ENCODE measurements around the gene CADM2. TPM values are rescaled to one million over a fixed set of nuclear protein-coding genes. Genes with fewer than 3 reads are reported as not detected.
A peak's percentile ranks its signal among the peaks of the same experiment; 100 is the strongest.
"Not testable (repeated sequence)": the region's sequence is repeated elsewhere in the genome, so short reads cannot be mapped to it uniquely, and the experiment has no call there.

Gene CADM2
- total RNA-seq, 1 experiment from 2014 or later, result 10.9 TPM

DNA sequence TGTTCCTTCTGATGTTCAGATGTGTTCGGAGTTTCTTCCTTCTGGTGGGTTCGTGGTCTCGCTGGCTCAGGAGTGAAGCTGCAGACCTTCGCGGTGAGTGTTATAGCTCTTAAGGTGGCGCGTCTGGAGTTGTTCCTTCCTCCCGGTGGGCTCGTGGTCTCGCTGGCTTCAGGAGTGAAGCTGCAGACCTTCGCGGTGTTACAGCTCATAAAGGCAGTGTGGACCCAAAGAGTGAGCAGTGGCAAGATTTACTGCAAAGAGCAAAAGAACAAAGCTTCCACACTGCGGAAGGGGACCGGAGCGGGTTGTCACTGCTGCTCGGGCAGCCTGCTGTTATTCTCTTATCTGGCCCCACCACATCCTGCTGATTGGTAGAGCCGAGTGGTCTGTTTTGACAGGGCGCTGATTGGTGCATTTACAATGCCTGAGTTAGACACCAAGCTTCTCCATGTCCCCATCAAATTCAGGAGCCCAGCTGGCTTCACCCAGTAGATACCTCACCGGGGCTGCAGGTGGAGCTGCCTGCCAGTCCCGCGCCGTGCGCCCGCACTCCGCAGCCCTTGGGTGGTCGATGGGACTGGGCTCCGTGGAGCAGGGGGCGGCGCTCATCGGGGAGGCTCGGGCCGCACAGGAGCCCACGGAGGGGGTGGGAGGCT lies 545.5 kb downstream of the CADM2 start:
- H4K8ac ChIP-seq (replicated peaks; ENCODE audit: insufficient read length, low read depth, low read length); H3K9ac ChIP-seq (ENCODE audit: extremely low read depth, insufficient read length, low read length); H2BK20ac ChIP-seq (ENCODE audit: low read depth, low read length, poor library complexity, severe bottlenecking); H2BK5ac ChIP-seq (ENCODE audit: insufficient read length, low read length); H3K9me3 Mint-ChIP-seq; H2AK5ac ChIP-seq (ENCODE audit: insufficient read length, low read length); H3K56ac ChIP-seq (ENCODE audit: insufficient read length, low read depth, low read length); H3K23ac ChIP-seq (ENCODE audit: insufficient read length, low read depth, low read length); H3K18ac ChIP-seq (ENCODE audit: insufficient read length, low read depth, low read length); H3K79me2 ChIP-seq (ENCODE audit: insufficient read depth, low read length); H3K4me1 Mint-ChIP-seq; H3T11ph ChIP-seq (ENCODE audit: low read length); H3K4me1 ChIP-seq (ENCODE audit: insufficient read depth, low read length); H2BK120ac ChIP-seq (ENCODE audit: low read depth, low read length, poor library complexity, severe bottlenecking); H3K4ac ChIP-seq (ENCODE audit: low read depth, low read length); H4K5ac ChIP-seq (ENCODE audit: insufficient read length, low read depth, low read length); H3K36me3 Mint-ChIP-seq (ENCODE audit: insufficient read depth in 1 of 3, low read depth in 3 of 3); H3K27ac ChIP-seq (ENCODE audit: insufficient read length, low read depth, low read length); H3K4me2 ChIP-seq (ENCODE audit: insufficient read depth, insufficient read length, low read length); H2AFZ ChIP-seq (ENCODE audit: low read length); H2BK15ac ChIP-seq (ENCODE audit: low read depth, low read length); H4K20me1 ChIP-seq (ENCODE audit: control insufficient read depth, insufficient read depth, insufficient read length); H3K27me3 ChIP-seq (ENCODE audit: insufficient read depth, low read length); H3K79me1 ChIP-seq (ENCODE audit: insufficient read depth, low read depth, low read length, poor library complexity, severe bottlenecking); H3K23me2 ChIP-seq (ENCODE audit: insufficient read length, low read depth, low read length, poor library complexity, severe bottlenecking); H4K91ac ChIP-seq (ENCODE audit: insufficient read length, low read depth, low read length); H2BK12ac ChIP-seq (ENCODE audit: insufficient read length, low read depth, low read length); H3K27me3 Mint-ChIP-seq (ENCODE audit: low read depth); H3K9me3 ChIP-seq (ENCODE audit: control insufficient read depth, low read depth, low read length); H3K14ac ChIP-seq (ENCODE audit: insufficient read depth, low read length): not testable (repeated sequence)
- no CpG with 5 or more reads among the region's 33 CpGs for WGBS (ENCODE audit: extremely low coverage, insufficient read length, low lambda C conversion rate)
- Mint-ChIP-seq H3K27ac (0 out of 7 replicates have a peak overlapping the region, but pooled peaks of 1 of the 3 experiments have one; percentile 68), H3K4me3 (peak overlapping the region; percentile 53 to 64; a peak in 4 of 5 replicates)
- TF ChIP-seq, protein P1, sequence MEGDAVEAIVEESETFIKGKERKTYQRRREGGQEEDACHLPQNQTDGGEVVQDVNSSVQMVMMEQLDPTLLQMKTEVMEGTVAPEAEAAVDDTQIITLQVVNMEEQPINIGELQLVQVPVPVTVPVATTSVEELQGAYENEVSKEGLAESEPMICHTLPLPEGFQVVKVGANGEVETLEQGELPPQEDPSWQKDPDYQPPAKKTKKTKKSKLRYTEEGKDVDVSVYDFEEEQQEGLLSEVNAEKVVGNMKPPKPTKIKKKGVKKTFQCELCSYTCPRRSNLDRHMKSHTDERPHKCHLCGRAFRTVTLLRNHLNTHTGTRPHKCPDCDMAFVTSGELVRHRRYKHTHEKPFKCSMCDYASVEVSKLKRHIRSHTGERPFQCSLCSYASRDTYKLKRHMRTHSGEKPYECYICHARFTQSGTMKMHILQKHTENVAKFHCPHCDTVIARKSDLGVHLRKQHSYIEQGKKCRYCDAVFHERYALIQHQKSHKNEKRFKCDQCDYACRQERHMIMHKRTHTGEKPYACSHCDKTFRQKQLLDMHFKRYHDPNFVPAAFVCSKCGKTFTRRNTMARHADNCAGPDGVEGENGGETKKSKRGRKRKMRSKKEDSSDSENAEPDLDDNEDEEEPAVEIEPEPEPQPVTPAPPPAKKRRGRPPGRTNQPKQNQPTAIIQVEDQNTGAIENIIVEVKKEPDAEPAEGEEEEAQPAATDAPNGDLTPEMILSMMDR (conservative IDR thresholded peaks at IDR 0.05), result peak; percentile 38; the same call in 2 of the 3 replicates
- DNase-seq, result peak; percentile 53

GRCh38 chr3:85504785-85505511 lies 546.2 kb downstream of the CADM2 start:
- H3K79me1 ChIP-seq (ENCODE audit: insufficient read depth, low read depth, low read length, poor library complexity, severe bottlenecking); H3T11ph ChIP-seq (ENCODE audit: low read length); H3K36me3 Mint-ChIP-seq (ENCODE audit: insufficient read depth in 1 of 3, low read depth in 3 of 3); H3K27me3 ChIP-seq (ENCODE audit: insufficient read depth, low read length); H2BK20ac ChIP-seq (ENCODE audit: low read depth, low read length, poor library complexity, severe bottlenecking); H3K23ac ChIP-seq (ENCODE audit: insufficient read length, low read depth, low read length); H3K9me3 Mint-ChIP-seq; H3K79me2 ChIP-seq (ENCODE audit: insufficient read depth, low read length); H2AFZ ChIP-seq (ENCODE audit: low read length); DNase-seq; H3K23me2 ChIP-seq (ENCODE audit: insufficient read length, low read depth, low read length, poor library complexity, severe bottlenecking); H3K4me1 Mint-ChIP-seq; H3K27ac ChIP-seq (ENCODE audit: insufficient read length, low read depth, low read length); H3K4ac ChIP-seq (ENCODE audit: low read depth, low read length); H4K20me1 ChIP-seq (ENCODE audit: control insufficient read depth, insufficient read depth, insufficient read length); H2BK120ac ChIP-seq (ENCODE audit: low read depth, low read length, poor library complexity, severe bottlenecking); H3K4me2 ChIP-seq (ENCODE audit: insufficient read depth, insufficient read length, low read length); H2BK5ac ChIP-seq (ENCODE audit: insufficient read length, low read length); H2AK5ac ChIP-seq (ENCODE audit: insufficient read length, low read length); H3K27ac Mint-ChIP-seq; H3K18ac ChIP-seq (ENCODE audit: insufficient read length, low read depth, low read length); H4K5ac ChIP-seq (ENCODE audit: insufficient read length, low read depth, low read length); H2BK15ac ChIP-seq (ENCODE audit: low read depth, low read length); H3K27me3 Mint-ChIP-seq (ENCODE audit: low read depth); H3K9ac ChIP-seq (ENCODE audit: extremely low read depth, insufficient read length, low read length); H2BK12ac ChIP-seq (ENCODE audit: insufficient read length, low read depth, low read length); H3K56ac ChIP-seq (ENCODE audit: insufficient read length, low read depth, low read length); H3K9me3 ChIP-seq (ENCODE audit: control insufficient read depth, low read depth, low read length); H3K4me1 ChIP-seq (ENCODE audit: insufficient read depth, low read length); H3K14ac ChIP-seq (ENCODE audit: insufficient read depth, low read length); H4K8ac ChIP-seq (replicated peaks; ENCODE audit: insufficient read length, low read depth, low read length); H4K91ac ChIP-seq (ENCODE audit: insufficient read length, low read depth, low read length): not testable (repeated sequence)
- WGBS (ENCODE audit: extremely low coverage, insufficient read length, low lambda C conversion rate), result no CpG with 5 or more reads among the region's 41 CpGs
- peak overlapping the region; percentile 53 to 64; a peak in 3 of 5 replicates for H3K4me3 Mint-ChIP-seq

All from H9 (cell line).